ENCODE results near the gene ADAMTS8.

The ADAMTS8 gene

DNA sequence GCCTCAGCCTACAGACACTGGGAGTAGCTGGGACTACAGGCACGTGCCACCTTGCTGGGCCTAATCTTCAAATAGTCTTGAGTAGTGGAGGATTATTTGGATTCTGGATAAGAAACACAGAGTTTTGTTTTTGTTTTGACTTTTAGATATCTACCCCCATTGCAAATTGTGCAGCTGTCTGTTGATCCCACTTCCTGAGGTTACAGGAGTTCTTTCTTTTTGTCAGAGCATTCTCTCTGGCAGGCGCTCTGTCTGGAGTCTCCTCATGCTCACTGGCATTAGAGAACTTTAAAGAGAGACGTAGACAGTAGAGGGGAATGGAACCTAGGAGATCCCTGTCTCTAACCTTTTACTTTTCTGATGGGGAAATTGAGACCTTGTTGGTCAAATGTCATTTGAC, 7.8 kb upstream of the ADAMTS8 start:
- DNase-seq = no peak

DNA sequence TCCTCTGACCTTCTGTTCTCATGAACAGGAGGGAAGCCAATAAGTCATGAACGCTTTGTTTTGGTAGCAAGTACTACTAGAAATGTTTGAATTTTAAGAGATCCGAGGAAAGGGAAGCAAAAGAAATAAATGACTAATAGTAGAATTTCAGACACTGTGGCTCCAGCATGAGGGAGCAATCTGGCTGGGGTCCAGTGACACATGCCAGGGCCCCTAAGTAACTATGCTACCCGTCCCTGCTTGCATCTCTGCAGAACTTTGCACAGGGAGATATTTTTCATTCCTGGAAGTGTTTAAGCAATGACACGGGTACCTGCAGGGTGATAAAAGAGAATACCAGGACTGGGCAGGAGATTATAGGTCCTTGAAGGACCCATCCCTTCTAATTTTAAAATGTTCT, 7.3 kb upstream of the ADAMTS8 start:
- DNase-seq = no peak

DNA sequence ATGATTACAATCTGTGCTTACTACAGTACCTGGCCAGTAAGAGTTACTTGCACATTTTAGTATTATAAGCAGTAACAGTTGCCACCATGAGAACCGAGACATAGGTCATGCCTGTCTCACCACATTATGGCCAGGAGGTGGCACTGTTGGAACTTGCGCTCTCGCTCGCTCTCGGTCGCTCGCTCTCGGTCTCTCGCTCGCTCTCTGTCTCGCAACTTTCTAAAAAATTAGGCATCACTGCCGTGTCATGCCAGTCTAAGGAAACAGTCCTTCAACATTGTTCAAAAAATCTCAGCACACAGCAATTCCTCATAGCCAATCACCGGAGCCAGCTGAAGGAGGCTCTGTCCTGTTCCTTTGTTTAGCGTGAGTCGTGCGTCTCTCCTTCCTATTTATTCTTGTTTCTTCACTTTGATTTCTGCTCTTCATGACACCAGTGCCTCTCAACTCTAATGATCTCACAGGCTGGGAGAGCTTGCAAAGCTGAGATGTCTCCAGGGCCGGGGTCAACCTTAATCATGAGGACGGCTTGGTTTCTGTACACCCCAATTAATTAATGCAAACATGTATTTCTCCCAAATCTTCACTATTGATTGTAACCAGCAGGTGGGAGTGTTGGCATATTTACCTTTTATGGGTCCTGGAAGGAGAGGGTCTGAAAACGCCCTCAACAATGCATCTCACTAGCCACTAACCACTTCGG, 6.3 kb upstream of the ADAMTS8 start:
- DNase-seq = peak; percentile 83

GRCh38 chr11:130433357-130433756, 4.9 kb upstream of the ADAMTS8 start:
- no peak for DNase-seq

GRCh38 chr11:130431801-130432200, 3.4 kb upstream of the ADAMTS8 start:
- DNase-seq = no peak

DNA sequence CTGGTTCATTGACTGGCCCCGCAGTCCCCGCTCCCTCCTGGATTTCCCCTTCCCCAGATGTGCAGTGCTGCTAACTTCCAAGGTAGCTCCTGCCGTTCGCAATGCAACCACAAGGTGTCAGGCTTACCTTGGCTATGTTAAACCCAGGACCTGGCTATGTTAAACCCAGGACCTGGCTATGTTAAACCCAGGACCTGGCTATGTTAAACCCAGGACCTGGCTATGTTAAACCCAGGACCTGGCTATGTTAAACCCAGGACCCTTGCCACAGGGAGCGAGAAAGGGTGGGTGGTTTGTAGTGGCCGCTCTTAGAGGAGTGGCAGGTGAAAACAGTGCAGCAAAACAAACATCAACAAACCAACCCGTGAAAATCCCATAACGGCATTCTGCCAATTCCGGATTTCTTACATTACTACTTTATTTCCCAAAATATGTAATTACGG, 2.9 kb upstream of the ADAMTS8 start:
- peak; percentile 78 for DNase-seq

DNA sequence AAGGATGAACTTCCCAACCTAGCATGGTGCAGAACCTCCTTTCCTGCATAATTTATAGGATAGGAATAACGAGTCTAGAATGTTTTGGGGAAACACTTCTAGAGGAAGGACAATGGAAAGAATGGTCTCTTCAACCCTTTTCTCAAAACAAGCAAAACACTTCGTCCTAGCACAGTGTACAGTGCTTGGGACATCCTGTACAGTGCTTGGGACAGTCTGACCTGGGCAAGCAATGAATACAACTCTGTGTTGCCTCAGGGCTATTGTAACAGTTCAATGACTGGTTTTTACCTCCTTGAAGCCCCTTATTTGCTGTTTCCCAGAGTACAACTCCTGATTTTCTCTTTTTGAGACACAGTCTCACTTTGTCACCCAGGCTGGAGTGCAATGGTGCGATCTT, 1.6 kb upstream of the ADAMTS8 start:
- DNase-seq = no peak

- no peak for DNase-seq
These were observed 792 bp upstream of the ADAMTS8 start for GRCh38 chr11:130429120-130429681.

DNA sequence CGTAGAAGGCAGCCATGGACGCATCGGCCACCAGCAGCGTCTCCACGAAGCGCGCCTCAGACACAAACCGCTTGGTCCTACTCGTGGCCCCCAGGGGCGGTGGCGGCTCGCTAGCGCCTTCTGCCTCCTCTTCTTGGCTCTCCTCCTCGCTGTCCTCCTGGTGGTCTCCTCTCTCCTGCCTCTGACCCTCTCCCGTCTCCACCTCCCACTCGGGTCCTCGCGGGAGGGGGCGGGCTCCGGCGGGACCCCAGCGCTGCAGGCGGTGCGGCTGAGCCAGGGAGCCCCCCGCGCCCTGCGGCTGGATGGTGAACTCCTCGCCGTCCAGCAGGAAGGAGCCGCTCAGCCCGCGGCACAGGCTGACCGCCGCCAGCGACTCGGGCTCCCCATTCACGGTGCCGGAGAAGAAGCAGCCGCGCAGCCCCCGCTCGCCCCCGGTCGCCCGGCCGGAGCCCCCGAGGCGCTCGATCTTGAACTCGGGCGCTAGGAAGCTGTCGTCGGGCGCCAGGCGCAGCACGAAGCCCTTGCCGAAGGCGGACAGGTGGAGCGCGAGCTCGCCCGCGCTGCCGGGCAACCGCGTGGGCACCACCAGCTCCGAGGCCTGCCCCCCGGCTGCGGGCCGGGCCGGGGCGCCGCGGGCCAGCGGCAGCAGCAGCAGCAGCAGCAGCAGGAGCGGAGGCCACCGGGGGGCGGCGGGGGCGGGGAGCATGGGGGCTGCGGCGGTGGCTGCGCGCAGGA, 661 bp downstream of the ADAMTS8 start:
- DNase-seq = peak; percentile 57

DNA sequence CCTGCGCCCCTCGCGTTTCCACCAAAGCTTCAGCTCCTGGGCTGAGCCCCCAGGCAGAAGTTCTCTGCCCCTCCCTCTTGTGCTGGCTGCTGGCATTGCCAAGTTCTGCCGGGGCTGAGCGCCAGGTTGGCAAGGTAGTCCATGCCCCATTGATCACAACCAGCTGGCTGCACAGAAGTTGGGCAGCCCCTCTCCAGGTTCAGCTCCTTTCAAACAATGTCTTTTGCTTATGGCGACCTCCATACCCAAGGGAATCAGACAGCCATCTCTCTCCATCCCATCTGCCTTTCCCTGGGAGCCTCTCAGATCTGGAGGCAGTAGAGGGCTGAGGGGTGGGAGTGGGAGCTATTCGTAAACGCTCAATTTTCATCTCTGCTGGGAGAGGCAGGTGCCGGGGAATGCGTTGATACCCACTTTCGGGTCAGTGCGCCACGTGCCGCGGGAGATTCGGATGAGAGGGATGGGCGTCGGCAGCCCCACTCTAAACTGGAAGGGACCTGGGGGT, 1.5 kb downstream of the ADAMTS8 start:
- DNase-seq = no peak

DNA sequence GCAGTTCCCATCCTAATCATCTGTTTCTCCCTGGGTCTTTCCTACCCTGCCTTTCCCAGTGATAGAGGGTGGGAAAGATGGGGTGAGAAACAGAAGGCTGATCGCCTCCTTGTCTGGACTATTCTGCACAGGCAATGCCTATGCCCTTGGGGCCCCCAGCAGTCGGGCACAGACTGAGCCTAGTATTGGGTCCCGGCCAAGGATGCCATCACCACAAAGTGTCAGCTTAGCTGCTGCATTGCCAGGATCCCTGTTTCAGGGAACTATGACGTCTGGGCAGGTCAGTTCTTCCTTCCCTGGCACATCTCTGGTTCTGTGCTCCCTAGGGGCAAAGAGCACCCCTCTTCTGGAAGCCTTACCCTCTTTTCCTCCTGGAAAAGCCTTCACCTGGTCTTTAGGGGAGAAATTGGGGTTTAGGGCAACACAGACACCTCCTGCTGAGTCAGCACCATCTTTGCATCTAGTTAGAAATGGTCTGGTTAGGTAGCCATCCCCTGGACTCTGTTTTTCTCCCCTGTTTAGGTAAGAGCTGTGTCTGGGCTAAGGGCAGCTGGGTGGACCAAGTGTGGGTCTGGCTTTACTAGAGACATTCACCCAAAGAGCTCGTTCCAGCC, 2.1 kb downstream of the ADAMTS8 start:
- no peak for DNase-seq

DNA sequence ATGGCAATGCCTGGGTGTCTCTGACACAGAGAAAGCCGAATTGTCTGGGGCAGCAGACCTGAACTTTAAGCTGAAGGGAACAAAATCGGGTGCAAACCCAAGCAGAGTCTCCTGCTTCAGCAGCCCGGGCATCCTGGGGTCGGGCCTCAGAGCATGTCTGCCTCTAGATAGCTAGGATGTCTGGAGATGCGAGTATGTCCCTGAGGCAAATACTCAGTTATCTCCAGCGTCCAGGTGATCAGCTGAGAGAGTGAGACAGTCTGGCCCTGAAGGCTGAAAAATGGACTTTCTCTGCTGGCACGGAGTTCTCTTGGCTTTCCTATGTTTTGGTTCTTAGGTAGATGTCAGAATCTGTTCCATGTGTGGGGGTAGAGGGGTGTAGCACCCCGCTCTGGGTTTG, 3.3 kb downstream of the ADAMTS8 start:
- no peak for DNase-seq

GRCh38 chr11:130424613-130425140, 3.7 kb downstream of the ADAMTS8 start:
- DNase-seq = no peak

- DNase-seq = no peak
These were observed 4.8 kb downstream of the ADAMTS8 start for GRCh38 chr11:130423541-130424142.

- no peak for DNase-seq
These were observed 6.0 kb downstream of the ADAMTS8 start for GRCh38 chr11:130422251-130422995.

DNA sequence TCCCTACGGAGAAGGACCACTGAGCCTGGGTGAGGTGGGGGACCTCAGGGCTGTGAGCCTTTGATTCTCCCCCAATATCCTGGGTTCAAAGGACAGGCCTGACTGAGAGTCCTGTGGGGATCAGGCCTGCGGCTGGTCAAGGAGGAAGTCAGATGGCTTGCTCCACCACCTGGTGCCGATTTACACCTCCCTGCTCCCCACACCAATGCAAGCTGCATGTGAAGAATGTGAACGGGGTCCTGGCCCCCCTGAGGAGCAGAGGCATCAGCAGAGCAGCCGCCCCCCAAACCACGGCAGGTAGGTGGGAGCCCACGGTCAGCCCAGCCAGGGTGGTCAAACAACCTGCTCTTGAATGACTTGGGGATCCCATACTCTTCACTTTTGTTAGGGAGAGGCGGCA, 6.7 kb downstream of the ADAMTS8 start:
- DNase-seq = no peak

GRCh38 chr11:130421199-130421585, 7.2 kb downstream of the ADAMTS8 start:
- no peak for DNase-seq

GRCh38 chr11:130420478-130421198, 7.8 kb downstream of the ADAMTS8 start:
- no peak for DNase-seq

GRCh38 chr11:130418756-130419155, 9.7 kb downstream of the ADAMTS8 start:
- no peak for DNase-seq

GRCh38 chr11:130418210-130418609, 10.2 kb downstream of the ADAMTS8 start:
- DNase-seq = no peak

GRCh38 chr11:130416906-130417305, 11.5 kb downstream of the ADAMTS8 start:
- DNase-seq = no peak

DNA sequence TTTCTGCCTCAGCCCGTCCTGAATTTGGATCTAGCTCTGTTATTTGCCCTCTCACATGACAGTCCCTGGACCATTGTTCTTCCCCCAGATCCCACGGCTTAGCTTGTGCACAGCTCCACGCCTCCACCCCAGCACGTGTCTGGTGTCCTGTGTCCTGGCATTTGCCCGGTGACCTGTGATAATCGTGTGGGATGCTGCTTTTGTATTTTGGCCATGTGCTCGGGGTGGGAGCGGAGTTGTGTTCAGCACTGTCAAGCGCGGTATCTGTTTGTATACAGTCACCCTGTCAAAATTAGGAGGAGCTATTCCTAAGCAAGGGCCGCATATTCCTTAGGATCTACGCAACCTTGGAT, 11.9 kb downstream of the ADAMTS8 start:
- no peak for DNase-seq
